ES-I3 (cell line): ENCODE data around the gene TAB2.
"Not testable (repeated sequence)": the region's sequence is repeated elsewhere in the genome, so short reads cannot be mapped to it uniquely, and the experiment has no call there.

Source experiments
- H3K36me3 ChIP-seq: 2 replicates; pipeline ENCODE4 v1.6.1; 2013; ENCODE audit warnings: mild to moderate bottlenecking, low read length, control low read depth, moderate library complexity; ENCODE audit not compliant: insufficient read depth
- H3K4me1 ChIP-seq: 2 replicates; pipeline ENCODE4 v1.6.1; 2013; ENCODE audit warnings: mild to moderate bottlenecking, control low read depth, low read length; ENCODE audit not compliant: insufficient read depth
- H3K9ac ChIP-seq: 2 replicates; pipeline ENCODE4 v1.6.1; 2013; ENCODE audit warnings: low read depth, mild to moderate bottlenecking, low read length, moderate library complexity
- H3K9me3 ChIP-seq: 2 replicates; pipeline ENCODE4 v1.6.1; 2013; ENCODE audit warnings: mild to moderate bottlenecking, low read length, moderate library complexity; ENCODE audit not compliant: control insufficient read depth, insufficient read depth

The TAB2 gene

GRCh38 chr6:149334201-149334600, 16.7 kb downstream of the TAB2 start:
- Histone ChIP-seq H3K36me3 (no peaks in the 10 kb centered on the region), H3K9ac (no peak overlapping the region), H3K9me3 (no peaks in the 10 kb centered on the region), H3K4me1 (peaks cover 62% of the 10 kb centered on the region)

- H3K9ac ChIP-seq: no peak overlapping the region
- H3K4me1 ChIP-seq: peaks cover 61% of the 10 kb centered on the region
- no peaks in the 10 kb centered on the region for H3K36me3 ChIP-seq
- H3K9me3 ChIP-seq: no peaks in the 10 kb centered on the region
Measured at GRCh38 chr6:149334682-149335160, 17.2 kb downstream of the TAB2 start.

GRCh38 chr6:149335924-149336608, 18.6 kb downstream of the TAB2 start:
- Histone ChIP-seq H3K9ac (no peak overlapping the region), H3K9me3 (no peaks in the 10 kb centered on the region), H3K36me3 (no peaks in the 10 kb centered on the region), H3K4me1 (peaks cover 52% of the 10 kb centered on the region)

GRCh38 chr6:149336609-149336928, 19.1 kb downstream of the TAB2 start:
- H3K9ac ChIP-seq: no peak overlapping the region
- H3K9me3 ChIP-seq: no peaks in the 10 kb centered on the region
- H3K4me1 ChIP-seq: peaks cover 52% of the 10 kb centered on the region
- no peaks in the 10 kb centered on the region for H3K36me3 ChIP-seq

GRCh38 chr6:149337320-149337719, 19.8 kb downstream of the TAB2 start:
- Histone ChIP-seq H3K9ac (no peak overlapping the region), H3K4me1 (peaks cover 46% of the 10 kb centered on the region), H3K9me3 (no peaks in the 10 kb centered on the region), H3K36me3 (no peaks in the 10 kb centered on the region)

GRCh38 chr6:149340200-149340599, 22.7 kb downstream of the TAB2 start:
- Histone ChIP-seq H3K36me3 (no peaks in the 10 kb centered on the region), H3K4me1 (peaks cover 32% of the 10 kb centered on the region), H3K9me3 (no peaks in the 10 kb centered on the region), H3K9ac (no peak overlapping the region)

GRCh38 chr6:149342525-149342924, 25.0 kb downstream of the TAB2 start:
- 0 out of 2 replicates have a peak, but pooled peaks cover 2% of the 10 kb centered on the region for H3K36me3 ChIP-seq
- no peaks in the 10 kb centered on the region for H3K9me3 ChIP-seq
- peaks cover 15% of the 10 kb centered on the region; the same call in 1 of the 2 replicates for H3K4me1 ChIP-seq
- H3K9ac ChIP-seq: no peak overlapping the region

DNA sequence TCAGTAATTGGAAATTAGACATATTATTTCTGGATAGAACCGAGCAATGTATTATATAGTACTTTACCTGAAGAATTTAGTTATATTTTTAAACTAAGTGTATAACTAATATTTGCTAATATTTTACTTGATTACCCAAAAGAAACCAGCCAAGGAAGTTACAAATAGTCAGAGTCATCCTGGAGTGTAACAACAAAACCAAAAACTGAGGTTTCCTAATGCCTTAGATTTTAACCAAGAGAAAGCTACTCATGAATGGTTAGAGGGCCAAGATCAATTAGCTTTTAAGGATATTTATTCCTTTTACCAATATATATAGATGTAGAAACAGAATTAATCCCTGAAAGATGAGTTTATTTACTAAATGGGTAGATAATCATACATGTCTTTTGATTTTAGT, 26.0 kb downstream of the TAB2 start:
- Histone ChIP-seq H3K36me3 (0 out of 2 replicates have a peak, but pooled peaks cover 2% of the 10 kb centered on the region), H3K9ac (no peak overlapping the region), H3K4me1 (peaks cover 9% of the 10 kb centered on the region; the same call in 1 of the 2 replicates), H3K9me3 (no peaks in the 10 kb centered on the region)

DNA sequence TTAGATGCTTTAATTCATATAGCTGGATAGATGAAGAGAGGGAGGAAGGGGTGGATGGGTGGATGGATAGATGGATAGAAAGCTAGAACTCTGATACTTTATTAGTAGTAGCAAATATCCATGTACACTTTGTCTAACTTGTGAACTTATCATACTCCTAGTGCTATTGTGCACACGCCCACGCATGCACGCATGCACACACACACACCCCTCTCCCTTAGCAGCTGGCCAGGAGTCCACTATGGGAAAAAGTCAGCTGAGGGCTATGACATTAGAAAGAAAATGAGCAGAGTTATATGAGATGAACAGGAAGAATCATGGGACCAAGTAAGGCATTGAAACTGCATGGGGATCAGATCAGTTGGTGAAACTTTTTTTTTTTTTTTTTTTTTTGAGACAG, 28.6 kb downstream of the TAB2 start:
- Histone ChIP-seq H3K9ac (no peak overlapping the region), H3K36me3 (0 out of 2 replicates have a peak, but pooled peaks cover 2% of the 10 kb centered on the region), H3K9me3 (no peaks in the 10 kb centered on the region), H3K4me1 (peaks cover 6% of the 10 kb centered on the region; the same call in 1 of the 2 replicates)

GRCh38 chr6:149347067-149347466, 29.6 kb downstream of the TAB2 start:
- H3K36me3 ChIP-seq: 0 out of 2 replicates have a peak, but pooled peaks cover 2% of the 10 kb centered on the region
- 0 out of 2 replicates have a peak, but pooled peaks cover 6% of the 10 kb centered on the region for H3K4me1 ChIP-seq
- H3K9me3 ChIP-seq: no peaks in the 10 kb centered on the region
- H3K9ac ChIP-seq: no peak overlapping the region

GRCh38 chr6:149349279-149349678, 31.8 kb downstream of the TAB2 start:
- not testable (repeated sequence) for H3K36me3 ChIP-seq, H3K9ac ChIP-seq, H3K9me3 ChIP-seq, H3K4me1 ChIP-seq

DNA sequence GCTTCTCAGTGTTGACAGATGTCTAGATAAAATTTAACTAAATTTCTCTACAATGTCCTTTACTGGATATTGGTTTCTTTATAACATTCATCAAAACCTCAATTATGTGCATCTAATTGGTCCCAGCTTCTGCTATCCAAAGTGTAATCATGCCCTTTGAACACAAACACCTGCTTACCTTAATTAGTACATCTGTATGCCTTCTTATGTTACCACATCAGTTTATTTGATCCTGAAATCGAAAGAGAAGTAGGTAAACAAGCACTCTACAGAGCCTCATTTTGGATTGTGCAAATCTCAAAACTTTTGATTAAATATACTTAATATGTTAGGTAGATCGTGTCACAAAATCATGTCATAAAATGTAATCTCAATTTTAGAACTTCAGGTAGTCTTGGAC, 36.5 kb downstream of the TAB2 start:
- no peak overlapping the region for H3K9ac ChIP-seq
- peaks cover 7% of the 10 kb centered on the region; the same call in 1 of the 2 replicates for H3K4me1 ChIP-seq
- H3K9me3 ChIP-seq: no peaks in the 10 kb centered on the region
- H3K36me3 ChIP-seq: no peaks in the 10 kb centered on the region

DNA sequence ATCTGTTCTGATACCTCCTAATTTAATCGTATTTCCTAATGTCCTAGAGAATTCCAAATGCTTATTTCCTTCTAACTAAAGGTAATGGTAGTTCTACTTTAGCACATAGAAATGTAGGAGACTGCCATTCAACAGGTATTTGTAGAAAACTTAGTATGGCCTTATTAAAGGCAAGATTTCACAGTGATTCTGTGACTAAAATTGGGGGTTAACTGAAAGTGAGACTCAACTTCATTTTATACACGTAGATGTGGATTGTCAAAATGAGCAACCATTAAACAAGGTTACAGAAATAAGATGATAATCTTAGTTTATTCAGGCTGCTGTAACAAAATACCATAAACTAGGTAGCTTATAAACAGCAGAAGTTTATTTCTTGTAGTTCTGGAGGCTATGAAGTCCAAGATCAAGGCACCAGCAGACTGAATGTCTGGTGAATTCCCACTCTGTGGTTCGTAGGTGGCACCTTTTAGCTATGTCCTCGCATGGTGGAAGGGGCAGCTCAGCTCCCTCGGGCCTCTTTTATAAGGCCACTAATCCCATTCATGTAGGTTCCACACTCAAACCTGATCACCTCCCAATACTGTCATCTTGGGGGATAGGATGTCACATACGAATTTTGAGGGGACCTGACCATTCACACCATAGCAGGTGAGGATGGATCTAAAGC, 38.7 kb downstream of the TAB2 start:
- H3K9ac ChIP-seq: no peak overlapping the region
- H3K36me3 ChIP-seq: no peaks in the 10 kb centered on the region
- no peaks in the 10 kb centered on the region for H3K9me3 ChIP-seq
- peaks cover 7% of the 10 kb centered on the region; the same call in 1 of the 2 replicates for H3K4me1 ChIP-seq

DNA sequence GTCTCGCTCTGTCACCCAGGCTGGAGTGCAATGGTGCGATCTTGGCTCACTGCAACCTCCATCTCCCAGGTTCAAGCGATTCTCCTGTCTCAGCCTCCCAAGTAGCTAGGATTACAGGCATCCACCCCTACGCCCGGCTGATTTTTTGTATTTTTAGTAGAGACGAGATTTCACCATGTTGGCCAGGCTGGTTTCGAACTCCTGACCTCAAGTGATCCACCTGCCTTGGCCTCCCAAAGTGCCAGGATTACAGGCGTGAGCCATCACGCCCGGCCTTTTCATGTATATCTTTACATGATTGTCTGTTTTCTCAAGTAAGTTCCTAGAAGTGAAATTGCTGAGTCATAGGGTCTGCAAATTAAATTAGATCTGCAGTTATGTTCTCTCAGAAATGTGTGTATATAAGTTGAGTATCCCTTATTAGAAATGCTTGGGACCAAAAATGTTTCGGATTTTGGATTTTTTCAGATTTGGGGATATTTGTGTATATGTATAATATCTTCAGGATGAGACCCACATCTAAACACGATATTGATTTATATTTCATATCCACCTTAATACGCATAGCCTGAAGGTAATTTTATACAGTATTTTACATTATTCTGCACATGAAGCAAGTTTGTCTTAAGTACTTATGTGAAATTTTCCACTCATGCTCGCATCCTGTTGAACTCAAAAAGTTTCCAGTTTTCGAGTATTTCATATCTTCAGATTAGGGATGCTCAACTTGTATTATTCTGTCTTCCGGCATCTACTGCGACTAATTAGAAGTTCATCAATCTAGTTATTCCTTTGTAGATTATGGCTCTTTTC, 40.4 kb downstream of the TAB2 start:
- Histone ChIP-seq H3K9ac (no peak overlapping the region), H3K4me1 (peaks cover 3% of the 10 kb centered on the region; the same call in 1 of the 2 replicates), H3K36me3 (no peaks in the 10 kb centered on the region), H3K9me3 (no peaks in the 10 kb centered on the region)
